Measurements from ENCODE around the gene DEFB126.

GRCh38 chr20:103456-103855 lies 38.9 kb upstream of the DEFB126 start:
- TF ChIP-seq CTCF (IDR thresholded peaks at IDR 0.05; ENCODE audit: insufficient read depth, low read length), result no peak
- TF ChIP-seq REST (IDR thresholded peaks at IDR 0.05; ENCODE audit: insufficient replicate concordance, low read depth), result no peak
